ENCODE measurements around the gene ASB18. TPM values are rescaled to one million over a fixed set of nuclear protein-coding genes. Genes with fewer than 3 reads are reported as not detected.

The ASB18 gene
- total RNA-seq, 1 donor from 2014 or later: not detected

DNA sequence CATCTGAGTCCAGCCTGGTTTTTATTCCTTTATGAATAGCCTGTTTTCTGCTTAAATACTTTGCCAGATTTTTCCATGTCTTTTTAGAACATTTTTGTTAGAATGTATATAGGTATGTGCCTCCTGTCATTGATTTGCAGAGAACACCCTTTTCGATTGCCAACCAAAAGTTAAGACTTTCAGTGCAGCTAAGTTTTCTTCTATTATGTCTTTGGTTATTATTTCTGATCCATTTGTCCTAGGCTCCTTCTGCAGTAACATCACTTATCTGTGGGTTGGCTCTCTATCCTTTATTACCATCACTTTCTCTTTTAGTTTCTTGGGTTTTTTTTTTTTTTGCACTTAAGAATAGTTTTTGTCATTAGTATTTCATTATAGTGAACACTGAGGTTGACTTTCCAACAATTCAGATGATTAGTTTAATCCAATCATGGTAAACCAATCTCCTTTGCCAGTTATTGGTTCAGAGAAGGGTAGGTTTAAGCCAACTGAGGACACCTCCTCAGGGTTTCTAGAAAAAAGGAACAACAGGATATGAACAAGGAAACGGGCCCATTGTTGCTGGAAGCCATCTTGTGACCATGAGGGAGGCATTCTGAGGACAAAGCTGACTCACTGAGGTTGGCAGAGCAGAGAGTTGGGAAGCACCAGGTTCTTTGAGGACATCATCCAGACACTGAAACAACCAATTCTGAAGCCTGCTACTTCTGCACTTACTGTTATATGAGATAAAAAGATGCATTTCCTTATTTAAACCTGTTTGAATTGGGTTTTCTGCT is 58.1 kb downstream of the ASB18 start:
- intact Hi-C loops (cut with micrococcal nuclease): no loop called here
- Mint-ChIP-seq H3K27ac (no peak overlapping the region), H3K4me1 (ENCODE audit: low read depth) (no peaks in the 10 kb centered on the region), H3K27me3 (ENCODE audit: insufficient read depth) (peaks cover 2% of the 10 kb centered on the region), H3K9me3 (no peaks in the 10 kb centered on the region), H3K36me3 (ENCODE audit: low read depth) (no peaks in the 10 kb centered on the region), H3K4me3 (no peak overlapping the region)
- no peak for DNase-seq (ENCODE audit: low spot score)

DNA sequence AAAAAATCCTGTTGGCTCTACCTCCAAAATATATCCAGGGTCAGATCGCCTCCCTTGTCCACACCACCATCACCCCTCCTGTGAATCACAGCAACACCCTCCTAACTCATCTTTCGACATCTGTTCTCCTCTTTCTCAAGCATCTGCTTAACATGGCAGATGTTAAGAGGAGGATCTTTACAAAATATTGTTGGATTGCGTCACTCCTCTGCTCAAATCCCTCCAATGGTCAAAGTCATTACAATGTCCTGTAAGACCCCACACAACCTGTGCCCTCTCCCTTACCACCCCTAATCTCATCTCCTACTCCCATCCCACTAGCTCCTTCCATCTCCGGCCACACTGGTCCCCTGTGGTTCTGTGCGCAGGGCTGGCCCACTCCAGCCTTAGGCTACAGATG is 59.3 kb downstream of the ASB18 start:
- Mint-ChIP-seq H3K27me3 (ENCODE audit: insufficient read depth) (peaks cover 7% of the 10 kb centered on the region), H3K4me1 (ENCODE audit: low read depth) (no peaks in the 10 kb centered on the region), H3K4me3 (no peak overlapping the region), H3K9me3 (no peaks in the 10 kb centered on the region), H3K36me3 (ENCODE audit: low read depth) (no peaks in the 10 kb centered on the region), H3K27ac (no peak overlapping the region)
- intact Hi-C loops (cut with micrococcal nuclease): no loop called here
- DNase-seq (ENCODE audit: low spot score): no peak

- Mint-ChIP-seq H3K27me3 (ENCODE audit: insufficient read depth) (peaks cover 7% of the 10 kb centered on the region), H3K4me1 (ENCODE audit: low read depth) (no peaks in the 10 kb centered on the region), H3K9me3 (no peaks in the 10 kb centered on the region), H3K4me3 (no peak overlapping the region), H3K27ac (no peak overlapping the region), H3K36me3 (ENCODE audit: low read depth) (no peaks in the 10 kb centered on the region)
- intact Hi-C loops (cut with micrococcal nuclease): no loop called here
- DNase-seq (ENCODE audit: low spot score): no peak
Observed at GRCh38 chr2:236200378-236200777, 63.8 kb downstream of the ASB18 start.

- Mint-ChIP-seq H3K4me3 (no peak overlapping the region), H3K27ac (no peak overlapping the region), H3K4me1 (ENCODE audit: low read depth) (no peaks in the 10 kb centered on the region), H3K9me3 (no peaks in the 10 kb centered on the region), H3K36me3 (ENCODE audit: low read depth) (no peaks in the 10 kb centered on the region), H3K27me3 (ENCODE audit: insufficient read depth) (peaks cover 7% of the 10 kb centered on the region)
- intact Hi-C loops (cut with micrococcal nuclease): no loop called here
- no peak for DNase-seq (ENCODE audit: low spot score)
Observed at GRCh38 chr2:236196366-236196765, 67.8 kb downstream of the ASB18 start.

DNA sequence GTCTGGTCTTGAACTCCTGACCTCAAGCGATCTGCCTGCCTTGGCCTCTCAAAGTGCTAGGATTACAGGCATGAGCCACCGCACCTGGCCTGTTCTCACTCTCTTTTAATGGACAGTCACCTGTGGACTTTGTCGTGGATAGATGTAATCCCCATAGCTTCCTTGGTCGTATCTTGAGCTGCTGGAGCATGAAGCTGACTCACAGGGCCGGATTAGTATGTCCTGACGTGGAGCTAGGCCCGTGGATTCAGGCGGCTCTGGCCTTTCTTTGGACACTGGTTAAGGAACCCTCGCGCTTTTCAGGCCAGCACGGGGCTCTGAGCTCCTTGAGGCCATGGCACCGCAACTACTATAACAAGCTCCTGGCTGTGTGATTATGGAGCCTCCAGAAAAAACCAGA is 68.5 kb downstream of the ASB18 start:
- Mint-ChIP-seq H3K27ac (no peak overlapping the region), H3K36me3 (ENCODE audit: low read depth) (no peaks in the 10 kb centered on the region), H3K4me1 (ENCODE audit: low read depth) (no peaks in the 10 kb centered on the region), H3K4me3 (no peak overlapping the region), H3K9me3 (no peaks in the 10 kb centered on the region), H3K27me3 (ENCODE audit: insufficient read depth) (peaks cover 7% of the 10 kb centered on the region)
- intact Hi-C loops (cut with micrococcal nuclease): no loop called here
- no peak for DNase-seq (ENCODE audit: low spot score)

DNA sequence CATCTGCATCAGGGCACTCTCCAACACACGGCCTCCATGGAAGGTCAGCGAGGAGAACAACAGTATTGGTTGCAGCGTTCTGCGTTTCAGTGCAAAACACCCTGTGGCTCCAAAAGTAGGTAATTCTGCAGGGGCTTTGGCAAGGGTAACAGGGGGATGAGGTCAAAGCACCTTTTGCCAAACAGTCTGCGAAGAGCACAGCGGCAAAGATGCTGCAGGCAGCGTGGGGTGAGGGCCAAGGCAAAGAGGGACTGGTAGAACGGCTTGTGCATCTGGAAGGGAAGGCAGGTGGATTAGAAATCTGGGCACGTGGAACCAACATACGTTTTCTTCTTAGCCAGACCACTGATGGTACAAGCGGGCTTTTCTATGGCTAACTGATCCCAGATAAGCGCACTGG is 69.4 kb downstream of the ASB18 start:
- DNase-seq (ENCODE audit: low spot score): no peak
- Mint-ChIP-seq H3K4me1 (ENCODE audit: low read depth) (no peaks in the 10 kb centered on the region), H3K36me3 (ENCODE audit: low read depth) (no peaks in the 10 kb centered on the region), H3K4me3 (no peak overlapping the region), H3K27ac (no peak overlapping the region), H3K9me3 (no peaks in the 10 kb centered on the region), H3K27me3 (ENCODE audit: insufficient read depth) (peaks cover 2% of the 10 kb centered on the region)
- intact Hi-C loops (cut with micrococcal nuclease): no loop called here

- no peak overlapping the region for H3K4me3 Mint-ChIP-seq
- intact Hi-C loops (cut with micrococcal nuclease): no loop called here
- no peaks in the 10 kb centered on the region for H3K9me3 Mint-ChIP-seq
- no peaks in the 10 kb centered on the region for H3K27me3 Mint-ChIP-seq (ENCODE audit: insufficient read depth)
- H3K4me1 Mint-ChIP-seq (ENCODE audit: low read depth): no peaks in the 10 kb centered on the region
- H3K36me3 Mint-ChIP-seq (ENCODE audit: low read depth): no peaks in the 10 kb centered on the region
- no peak overlapping the region for H3K27ac Mint-ChIP-seq
- DNase-seq (ENCODE audit: low spot score): no peak
Observed at GRCh38 chr2:236193026-236193425, 71.2 kb downstream of the ASB18 start.

DNA sequence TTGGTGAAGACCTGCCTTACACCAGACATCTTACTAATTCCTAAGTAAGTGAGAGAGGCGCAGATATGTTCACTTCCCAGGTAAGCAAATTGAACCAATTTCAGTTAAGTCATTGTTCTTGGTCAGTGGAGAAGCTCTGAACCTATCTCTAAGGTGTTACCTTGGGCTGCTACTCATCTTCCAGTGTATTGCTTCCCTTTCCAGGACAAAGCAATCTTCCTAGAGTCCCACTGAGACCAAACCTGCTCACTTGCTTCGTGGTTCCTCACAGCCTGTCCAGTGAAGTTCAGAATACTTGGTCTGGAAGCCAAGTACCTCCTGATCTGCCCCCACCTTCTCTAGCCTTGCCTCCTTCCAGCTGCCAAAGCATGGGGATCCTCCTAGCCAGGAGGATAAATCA is 73.5 kb downstream of the ASB18 start:
- Mint-ChIP-seq H3K9me3 (no peaks in the 10 kb centered on the region), H3K36me3 (ENCODE audit: low read depth) (no peaks in the 10 kb centered on the region), H3K4me3 (no peak overlapping the region), H3K27me3 (ENCODE audit: insufficient read depth) (no peaks in the 10 kb centered on the region), H3K27ac (no peak overlapping the region), H3K4me1 (ENCODE audit: low read depth) (no peaks in the 10 kb centered on the region)
- intact Hi-C loops (cut with micrococcal nuclease): no loop called here
- no peak for DNase-seq (ENCODE audit: low spot score)

DNA sequence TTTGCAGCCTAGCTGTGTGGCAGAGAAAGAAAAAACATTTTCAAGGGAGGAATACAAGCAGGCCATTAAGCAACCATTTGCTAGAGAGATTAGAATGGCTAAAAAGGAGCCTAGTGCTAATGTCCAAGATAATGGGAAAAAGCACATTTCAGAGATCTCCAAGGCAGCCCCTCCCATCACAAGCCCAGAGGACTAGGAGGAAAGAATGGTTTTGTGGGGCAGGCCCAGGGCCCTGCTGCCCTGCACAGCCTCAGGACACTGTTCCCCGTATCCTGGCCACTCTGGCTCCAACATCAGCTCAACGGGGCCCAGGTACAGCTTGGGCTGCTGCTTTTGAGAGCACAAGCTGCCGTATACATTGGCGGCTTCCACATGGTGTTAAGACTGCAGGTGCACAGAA is 79.5 kb downstream of the ASB18 start:
- no peak overlapping the region for H3K27ac Mint-ChIP-seq
- DNase-seq (ENCODE audit: low spot score): no peak
- peaks cover 17% of the 10 kb centered on the region for H3K27me3 Mint-ChIP-seq (ENCODE audit: insufficient read depth)
- no peaks in the 10 kb centered on the region for H3K9me3 Mint-ChIP-seq
- H3K36me3 Mint-ChIP-seq (ENCODE audit: low read depth): no peaks in the 10 kb centered on the region
- intact Hi-C loops (cut with micrococcal nuclease): loop anchor here (5.0 to 10.0 kb wide), 2 partner anchors 53 to 690 kb away; partner anchors contain the start of gene AGAP1
- no peaks in the 10 kb centered on the region for H3K4me1 Mint-ChIP-seq (ENCODE audit: low read depth)
- H3K4me3 Mint-ChIP-seq: no peak overlapping the region

- no peaks in the 10 kb centered on the region for H3K36me3 Mint-ChIP-seq (ENCODE audit: low read depth)
- peak overlapping the region; percentile 84 for H3K27ac Mint-ChIP-seq
- no peaks in the 10 kb centered on the region for H3K4me1 Mint-ChIP-seq (ENCODE audit: low read depth)
- H3K27me3 Mint-ChIP-seq (ENCODE audit: insufficient read depth): peaks cover 42% of the 10 kb centered on the region
- no peaks in the 10 kb centered on the region for H3K9me3 Mint-ChIP-seq
- DNase-seq (ENCODE audit: low spot score): no peak
- H3K4me3 Mint-ChIP-seq: no peak overlapping the region
- intact Hi-C loops (cut with micrococcal nuclease): loop anchor here (1.0 to 10.0 kb wide), 5 partner anchors 16 to 686 kb away; partner anchors contain the start of gene AGAP1
Observed at GRCh38 chr2:236180831-236181453, 83.3 kb downstream of the ASB18 start.

- peaks cover 48% of the 10 kb centered on the region for H3K27me3 Mint-ChIP-seq (ENCODE audit: insufficient read depth)
- no peaks in the 10 kb centered on the region for H3K36me3 Mint-ChIP-seq (ENCODE audit: low read depth)
Observed at GRCh38 chr2:236180076-236180816, 84.0 kb downstream of the ASB18 start.

DNA sequence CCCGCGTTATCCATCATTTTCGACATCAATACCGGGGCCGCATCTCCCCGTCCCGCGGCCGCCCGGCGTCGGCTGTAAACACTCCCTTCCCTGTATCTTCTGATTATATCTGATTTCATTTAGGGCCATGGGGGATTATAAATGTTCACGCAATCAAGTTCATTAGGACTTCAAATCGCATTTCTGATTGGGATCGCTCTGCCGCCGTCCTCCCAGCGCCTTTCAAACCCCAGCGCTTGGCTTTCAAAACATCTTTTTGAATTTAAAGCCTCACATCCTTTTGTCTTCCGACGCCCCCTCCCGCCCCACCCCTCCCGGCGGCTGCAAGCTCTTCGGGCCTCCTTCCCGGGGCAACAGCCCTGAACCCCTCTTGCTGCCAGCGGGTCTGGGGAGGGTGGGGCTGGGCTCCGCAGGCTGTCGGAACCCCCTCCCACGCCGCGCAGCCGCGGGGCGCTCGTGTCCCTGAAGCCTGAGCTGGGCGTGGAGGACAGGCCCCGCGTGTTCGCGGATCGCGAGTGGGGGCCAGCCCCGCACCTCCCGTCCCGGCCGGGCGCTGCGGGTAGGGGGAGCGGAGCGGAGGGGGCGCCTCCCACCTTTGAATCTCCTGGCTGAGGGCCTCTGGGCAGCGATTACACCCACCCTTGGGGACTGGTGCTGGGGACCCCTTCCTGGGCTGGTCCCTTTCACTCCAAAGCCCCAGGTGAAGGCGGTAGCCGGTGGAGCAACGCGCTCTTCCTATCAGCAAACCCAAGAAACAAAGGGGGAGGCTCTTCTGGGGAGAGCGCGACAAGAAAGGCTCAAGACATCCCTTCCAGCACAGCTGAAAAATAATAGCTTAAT is 84.8 kb downstream of the ASB18 start:
- Mint-ChIP-seq H3K27ac (peak overlapping the region; percentile 67), H3K27me3 (ENCODE audit: insufficient read depth) (peaks cover 54% of the 10 kb centered on the region), H3K36me3 (ENCODE audit: low read depth) (no peaks in the 10 kb centered on the region), H3K4me1 (ENCODE audit: low read depth) (no peaks in the 10 kb centered on the region), H3K9me3 (no peaks in the 10 kb centered on the region), H3K4me3 (no peak overlapping the region)
- intact Hi-C loops (cut with micrococcal nuclease): loop anchor here (1.0 to 10.0 kb wide), 5 partner anchors 8 to 685 kb away; partner anchors contain the start of gene AGAP1
- no peak for DNase-seq (ENCODE audit: low spot score)

More at GRCh38 chr2:236180076-236180816, 84.0 kb downstream of the ASB18 start:
- H3K9me3 Mint-ChIP-seq: no peaks in the 10 kb centered on the region
- no peak overlapping the region for H3K27ac Mint-ChIP-seq
- H3K4me3 Mint-ChIP-seq: no peak overlapping the region
- no peaks in the 10 kb centered on the region for H3K4me1 Mint-ChIP-seq (ENCODE audit: low read depth)
- no peak for DNase-seq (ENCODE audit: low spot score)
- intact Hi-C loops (cut with micrococcal nuclease): loop anchor here (2.0 to 10.0 kb wide), 3 partner anchors 15 to 685 kb away; partner anchors contain the start of gene AGAP1

All from activated T-helper 1 cell treated with anti-CD3 and anti-CD28 coated beads, Interleukin-12 subunit alpha, Interleukin-12 subunit beta, Interleukin-2, Interleukin-4 antibody, amounts not matched to agents 30 ng/mL and 10 ng/mL and 1 ng/mL, durations not matched to agents 14 hours and 24 hours and 36 hours (primary cell).